H9 (cell line): ENCODE results near the gene CDK16. TPM values are rescaled to one million over a fixed set of nuclear protein-coding genes. Genes with fewer than 3 reads are reported as not detected.

ENCODE experiments used
- DNase-seq: peaks from one replicate; pipeline ENCODE4 v3.0.0-alpha.2; 2017
- H2AFZ ChIP-seq: one replicate; pipeline ENCODE4 v1.6.1; 2013; ENCODE audit warnings: mild to moderate bottlenecking, low read length, control low read depth, moderate library complexity
- H2AK5ac ChIP-seq: 2 replicates; pipeline ENCODE4 v1.6.1; 2013; ENCODE audit warnings: low read length, control low read depth, mixed read lengths; ENCODE audit not compliant: insufficient read length
- H2BK120ac ChIP-seq: one replicate; pipeline ENCODE4 v1.6.1; 2013; ENCODE audit warnings: low read depth, mild to moderate bottlenecking, low read length, control low read depth, inconsistent platforms; ENCODE audit not compliant: poor library complexity, severe bottlenecking
- H2BK12ac ChIP-seq: 2 replicates; pipeline ENCODE4 v1.6.1; 2013; ENCODE audit warnings: low read length, control low read depth, mixed read lengths, low read depth; ENCODE audit not compliant: insufficient read length
- H2BK15ac ChIP-seq: 2 replicates; pipeline ENCODE4 v1.6.1; 2013; ENCODE audit warnings: low read depth, low read length, control low read depth
- H2BK20ac ChIP-seq: one replicate; pipeline ENCODE4 v1.6.1; 2013; ENCODE audit warnings: low read depth, mild to moderate bottlenecking, low read length, control low read depth, inconsistent platforms; ENCODE audit not compliant: poor library complexity, severe bottlenecking
- H2BK5ac ChIP-seq: 2 replicates; pipeline ENCODE4 v1.6.1; 2013; ENCODE audit warnings: low read length, control low read depth, mixed read lengths; ENCODE audit not compliant: insufficient read length
- H3K14ac ChIP-seq: 2 replicates; pipeline ENCODE4 v1.6.1; 2013; ENCODE audit warnings: low read length, control low read depth; ENCODE audit not compliant: insufficient read depth
- H3K18ac ChIP-seq: 2 replicates; pipeline ENCODE4 v1.6.1; 2013; ENCODE audit warnings: low read depth, mild to moderate bottlenecking, mixed read lengths, low read length, control low read depth; ENCODE audit not compliant: insufficient read length
- H3K23ac ChIP-seq: 2 replicates; pipeline ENCODE4 v1.6.1; 2013; ENCODE audit warnings: low read length, control low read depth, mixed read lengths, low read depth; ENCODE audit not compliant: insufficient read length
- H3K23me2 ChIP-seq: 2 replicates; pipeline ENCODE4 v1.6.1; 2013; ENCODE audit warnings: low read depth, mild to moderate bottlenecking, mixed read lengths, low read length, control low read depth; ENCODE audit not compliant: insufficient read length, poor library complexity, severe bottlenecking
- H3K27ac ChIP-seq: 2 replicates; pipeline ENCODE4 v1.5.1; 2013; ENCODE audit warnings: low read length, control low read depth, mixed read lengths, low read depth; ENCODE audit not compliant: insufficient read length
- H3K27me3 ChIP-seq: 2 replicates; pipeline ENCODE4 v1.6.1; 2013; ENCODE audit warnings: low read length, control low read depth, inconsistent platforms; ENCODE audit not compliant: insufficient read depth
- H3K4ac ChIP-seq: 2 replicates; pipeline ENCODE4 v1.6.1; 2013; ENCODE audit warnings: low read depth, mild to moderate bottlenecking, control low read depth, inconsistent platforms, low read length, moderate library complexity
- H3K4me1 ChIP-seq: 2 replicates; pipeline ENCODE4 v1.6.1; 2013; ENCODE audit warnings: low read length, control low read depth, inconsistent platforms; ENCODE audit not compliant: insufficient read depth
- H3K4me2 ChIP-seq: 2 replicates; pipeline ENCODE4 v1.6.1; 2013; ENCODE audit warnings: low read length, control low read depth, mixed read lengths; ENCODE audit not compliant: insufficient read length, insufficient read depth
- H3K56ac ChIP-seq: 2 replicates; pipeline ENCODE4 v1.6.1; 2013; ENCODE audit warnings: low read depth, mild to moderate bottlenecking, mixed read lengths, low read length, control low read depth; ENCODE audit not compliant: insufficient read length
- H3K79me1 ChIP-seq: 2 replicates; pipeline ENCODE4 v1.6.1; 2013; ENCODE audit warnings: low read depth, mild to moderate bottlenecking, moderate library complexity, low read length, control low read depth, inconsistent platforms; ENCODE audit not compliant: insufficient read depth, poor library complexity, severe bottlenecking
- H3K79me2 ChIP-seq: 2 replicates; pipeline ENCODE4 v1.6.1; 2013; ENCODE audit warnings: low read length, control low read depth, inconsistent platforms; ENCODE audit not compliant: insufficient read depth
- H3K9ac ChIP-seq: 2 replicates; pipeline ENCODE4 v1.6.1; 2013; ENCODE audit warnings: low read length, control low read depth, mixed read lengths; ENCODE audit not compliant: insufficient read length; ENCODE audit errors: extremely low read depth
- H3K9me3 ChIP-seq: one replicate; pipeline ENCODE4 v1.6.1; 2013; ENCODE audit warnings: low read depth, low read length, inconsistent platforms; ENCODE audit not compliant: control insufficient read depth
- H3T11ph ChIP-seq: one replicate; pipeline ENCODE4 v1.6.1; 2013; ENCODE audit warnings: mild to moderate bottlenecking, low read length, control low read depth, inconsistent platforms
- H4K20me1 ChIP-seq: one replicate; pipeline ENCODE4 v1.6.1; 2013; ENCODE audit not compliant: control insufficient read depth, insufficient read length, insufficient read depth
- H4K5ac ChIP-seq: 2 replicates; pipeline ENCODE4 v1.6.1; 2013; ENCODE audit warnings: low read depth, mild to moderate bottlenecking, mixed read lengths, low read length, control low read depth; ENCODE audit not compliant: insufficient read length
- H4K8ac ChIP-seq: replicated peaks from 2 replicates; pipeline ENCODE4 v1.6.1; 2013; ENCODE audit warnings: low read length, control low read depth, mixed read lengths, low read depth; ENCODE audit not compliant: insufficient read length
- H4K91ac ChIP-seq: 2 replicates; pipeline ENCODE4 v1.6.1; 2013; ENCODE audit warnings: low read depth, mild to moderate bottlenecking, moderate library complexity, mixed read lengths, low read length, control low read depth; ENCODE audit not compliant: insufficient read length
- H3K27ac Mint-ChIP-seq, 3 experiments: 2 replicates in 2 of 3; 3 replicates in 1 of 3; pipeline ENCODE4 v1.8.0; 2020 to 2021; ENCODE audit warnings: mixed read lengths in 3 of 3, mild to moderate bottlenecking in 1 of 3, moderate library complexity in 1 of 3
- H3K27me3 Mint-ChIP-seq: 2 replicates; pipeline ENCODE4 v1.8.0; 2021; ENCODE audit warnings: low read depth, mild to moderate bottlenecking, moderate library complexity, mixed read lengths
- H3K36me3 Mint-ChIP-seq, 3 experiments: 2 replicates in 2 of 3; 3 replicates in 1 of 3; pipeline ENCODE4 v1.8.0; 2020 to 2021; ENCODE audit warnings: low read depth in 3 of 3, mixed read lengths in 3 of 3; ENCODE audit not compliant: insufficient read depth in 1 of 3
- H3K4me1 Mint-ChIP-seq, 2 experiments: 2 replicates each; pipeline ENCODE4 v1.8.0; 2020; ENCODE audit warnings: mixed read lengths in 2 of 2
- H3K4me3 Mint-ChIP-seq, 2 experiments: 2 replicates in 1 of 2; 3 replicates in 1 of 2; pipeline ENCODE4 v1.8.0; 2020 to 2021; ENCODE audit warnings: mild to moderate bottlenecking in 2 of 2, mixed read lengths in 2 of 2, moderate library complexity in 1 of 2
- H3K9me3 Mint-ChIP-seq, 2 experiments: 2 replicates in 1 of 2; 3 replicates in 1 of 2; pipeline ENCODE4 v1.8.0; 2020; ENCODE audit warnings: mild to moderate bottlenecking in 2 of 2, mixed read lengths in 2 of 2, moderate library complexity in 1 of 2
- CTCF ChIP-seq: fragments of 200-600 bp; sonication (generic); conservative IDR thresholded peaks from 3 replicates; pipeline ENCODE4 v1.8.0; 2021; ENCODE audit warnings: antibody characterized with exemption, mild to moderate bottlenecking
- WGBS: extraction: QIAGEN DNeasy Blood & Tissue Kit; methylation state at CpG from one replicate; pipeline ENCODE4 v1.1.7; 2013; ENCODE audit warnings: missing lambda C conversion rate, low lambda C conversion rate, mixed read lengths; ENCODE audit not compliant: insufficient read length; ENCODE audit errors: extremely low coverage; 5-methylcytosine and 5-hydroxymethylcytosine counted together
- total RNA-seq: library from RNA; stranded (reverse); gene quantifications from 2 replicates; pipeline ENCODE4 v1.2.1, GENCODE V29; 2021

CDK16 gene
- total RNA-seq, 1 experiment from 2014 or later = 226 TPM

DNA sequence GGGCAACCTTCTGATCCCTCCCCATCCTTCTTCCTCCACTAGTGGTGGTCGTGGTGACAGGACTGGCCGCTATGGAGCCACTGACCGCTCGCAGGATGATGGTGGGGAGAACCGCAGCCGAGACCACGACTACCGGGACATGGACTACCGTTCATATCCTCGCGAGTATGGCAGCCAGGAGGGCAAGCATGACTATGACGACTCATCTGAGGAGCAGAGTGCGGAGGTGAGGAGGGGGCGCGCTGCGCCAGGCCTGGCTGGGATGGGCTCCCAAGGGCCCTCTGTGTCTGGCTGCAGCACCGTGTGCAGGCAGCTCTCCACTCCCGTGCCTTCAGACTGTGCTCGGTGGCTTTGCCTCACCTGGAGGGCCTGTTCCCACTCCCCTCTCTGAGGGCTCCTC, 49.2 kb upstream of the CDK16 start:
- H3K27me3 Mint-ChIP-seq = no peaks in the 10 kb centered on the region; the same call in 1 of the 2 replicates
- H3K9me3 ChIP-seq = no peaks in the 10 kb centered on the region
- H4K5ac ChIP-seq = no peak overlapping the region
- TF ChIP-seq CTCF = no peak
- no peak overlapping the region for H3K14ac ChIP-seq
- no peaks in the 10 kb centered on the region for H3K79me1 ChIP-seq
- no peaks in the 10 kb centered on the region for H3K27me3 ChIP-seq
- H3K4me1 Mint-ChIP-seq = no peaks in the 10 kb centered on the region
- no peaks in the 10 kb centered on the region for H3K79me2 ChIP-seq
- no peak overlapping the region for H3K27ac ChIP-seq
- H3K18ac ChIP-seq = no peak overlapping the region
- no peak overlapping the region for H4K8ac ChIP-seq
- no peaks in the 10 kb centered on the region for H4K20me1 ChIP-seq
- no peak overlapping the region for H2BK5ac ChIP-seq
- DNase-seq = peak; percentile 17
- no peak overlapping the region for H3K4ac ChIP-seq
- peaks cover 32 to 60% (median 49%) of the 10 kb centered on the region in 3 experiments for H3K36me3 Mint-ChIP-seq
- H3K4me1 ChIP-seq = no peaks in the 10 kb centered on the region
- H3K23ac ChIP-seq = no peak overlapping the region
- H3K4me2 ChIP-seq = no peak overlapping the region
- H2BK12ac ChIP-seq = no peak overlapping the region
- no peak overlapping the region for H3K4me3 Mint-ChIP-seq
- no peak overlapping the region for H4K91ac ChIP-seq
- no peak overlapping the region for H3K27ac Mint-ChIP-seq
- no peak overlapping the region for H2AFZ ChIP-seq
- H3K56ac ChIP-seq = no peak overlapping the region
- H3T11ph ChIP-seq = no peak overlapping the region
- no peak overlapping the region for H2BK15ac ChIP-seq
- no peaks in the 10 kb centered on the region for H3K23me2 ChIP-seq
- H2BK120ac ChIP-seq = no peak overlapping the region
- no peak overlapping the region for H2AK5ac ChIP-seq
- peaks cover 68 to 77% of the 10 kb centered on the region in 2 experiments for H3K9me3 Mint-ChIP-seq
- no peak overlapping the region for H3K9ac ChIP-seq
- no CpG with 5 or more reads among the region's 19 CpGs for WGBS
- no peak overlapping the region for H2BK20ac ChIP-seq
